Breast epithelium (tissue), 4 donors: ENCODE results near the gene GLRA2. TPM values are rescaled to one million over a fixed set of nuclear protein-coding genes. Genes with fewer than 3 reads are reported as not detected.
"Not testable (repeated sequence)": the region's sequence is repeated elsewhere in the genome, so short reads cannot be mapped to it uniquely, and the experiment has no call there.

Experiments used
- DNase-seq, 2 donors: peaks; one replicate each; pipeline ENCODE4 v3.0.0-alpha.2; 2019; ENCODE audit warnings: low spot score in 2 of 2
- H3K27ac ChIP-seq, 2 donors: fragments of 200-600 bp; sonication (generic) in 1 of 2; one replicate each; pipeline ENCODE4 v1.5.1; 2016 to 2019; ENCODE audit warnings: mild to moderate bottlenecking in 1 of 2
- H3K27me3 ChIP-seq, 2 donors: fragments of 200-600 bp; sonication (generic) in 1 of 2; one replicate each; pipeline versions ENCODE4 v1.5.1 to v1.6.0; 2017 to 2019; ENCODE audit warnings: control low read depth in 1 of 2, mild to moderate bottlenecking in 1 of 2
- H3K36me3 ChIP-seq: fragments of 200-600 bp; one replicate; pipeline ENCODE4 v1.5.1; 2019
- H3K4me1 ChIP-seq, 2 donors: fragments of 200-600 bp; sonication (generic); one replicate each; pipeline ENCODE4 v1.5.1; 2016 to 2019; ENCODE audit warnings: control low read depth in 1 of 2
- H3K4me3 ChIP-seq, 3 donors: fragments of 200-600 bp; sonication (generic); 1 replicate in 2 of 3; 2 replicates in 1 of 3; pipeline ENCODE4 v1.5.1; 2016 to 2019; ENCODE audit warnings: mild to moderate bottlenecking in 3 of 3, moderate library complexity in 2 of 3
- H3K9me3 ChIP-seq, 2 donors: fragments of 200-600 bp; sonication (generic) in 1 of 2; one replicate each; pipeline ENCODE4 v1.5.1; 2016 to 2019; ENCODE audit warnings: control low read depth in 1 of 2
- CTCF ChIP-seq, 3 donors: fragments of 450-650 bp; IDR thresholded peaks; one replicate each; pipeline ENCODE4 v1.5.1; 2016 to 2017; ENCODE audit warnings: antibody characterized with exemption in 3 of 3, mild to moderate bottlenecking in 3 of 3, moderate library complexity in 3 of 3
- POLR2A ChIP-seq: fragments of 450-650 bp; IDR thresholded peaks from one replicate; pipeline ENCODE4 v1.6.1; 2016; ENCODE audit warnings: antibody characterized with exemption, mild to moderate bottlenecking, moderate library complexity
- POLR2AphosphoS5 ChIP-seq, 3 donors: sonication (generic); formaldehyde crosslinking; IDR thresholded peaks; one replicate each; pipeline ENCODE4 v1.6.1; 2017; ENCODE audit warnings: antibody characterized with exemption in 3 of 3
- intact Hi-C: fragments of 100-400 bp; cut with DNase I; formaldehyde crosslinking; loops from one replicate; pipeline ENCODE4 v1.15.1; 2023; ENCODE audit warnings: low total_unique reads
- total RNA-seq, 3 donors: library from RNA; depleted of rRNA; stranded (reverse); fragments of >200 nt; gene quantifications; one replicate each; pipeline ENCODE4 v1.1.0, GENCODE V29; 2016

Gene GLRA2
- total RNA-seq, 3 donors from 2014 or later = not detected

- DNase-seq = no peak
- H3K4me1 ChIP-seq = no peaks in the 10 kb centered on the region
- no peak for TF ChIP-seq POLR2A
- no peak for TF ChIP-seq POLR2AphosphoS5 (IDR thresholded peaks at IDR 0.05)
- no peak for TF ChIP-seq CTCF (IDR thresholded peaks at IDR 0.05)
- H3K36me3 ChIP-seq = no peaks in the 10 kb centered on the region
- H3K27ac ChIP-seq = no peak overlapping the region
- no peak overlapping the region for H3K4me3 ChIP-seq
- intact Hi-C loops = no loop called here
- peaks cover 0 to 7% of the 10 kb centered on the region in 2 donors for H3K9me3 ChIP-seq
- peaks cover 0 to 2% of the 10 kb centered on the region in 2 donors for H3K27me3 ChIP-seq
Measured at GRCh38 chrX:14590693-14591424, 61.5 kb downstream of the GLRA2 start.

- Histone ChIP-seq H3K9me3 (peaks cover 0 to 6% of the 10 kb centered on the region in 2 donors), H3K4me3 (no peak overlapping the region), H3K4me1 (no peaks in the 10 kb centered on the region), H3K27me3 (peaks cover 0 to 6% of the 10 kb centered on the region in 2 donors), H3K27ac (no peak overlapping the region), H3K36me3 (no peaks in the 10 kb centered on the region)
- no peak for TF ChIP-seq POLR2A
- no peak for TF ChIP-seq CTCF (IDR thresholded peaks at IDR 0.05)
- TF ChIP-seq POLR2AphosphoS5 (IDR thresholded peaks at IDR 0.05) = no peak
- no peak for DNase-seq
- intact Hi-C loops = no loop called here
Measured at GRCh38 chrX:14591976-14592375, 62.6 kb downstream of the GLRA2 start.

GRCh38 chrX:14594521-14594920 lies 65.2 kb downstream of the GLRA2 start:
- peaks cover 0 to 11% of the 10 kb centered on the region in 2 donors for H3K27me3 ChIP-seq
- TF ChIP-seq POLR2A (no peak), POLR2AphosphoS5 (IDR thresholded peaks at IDR 0.05) (no peak), CTCF (IDR thresholded peaks at IDR 0.05) (no peak)
- no peak overlapping the region for H3K4me3 ChIP-seq
- intact Hi-C loops = no loop called here
- DNase-seq = no peak
- H3K36me3 ChIP-seq = no peaks in the 10 kb centered on the region
- H3K9me3 ChIP-seq = no peaks in the 10 kb centered on the region
- no peaks in the 10 kb centered on the region for H3K4me1 ChIP-seq
- no peak overlapping the region for H3K27ac ChIP-seq

- Histone ChIP-seq H3K4me1 (no peaks in the 10 kb centered on the region), H3K9me3 (no peaks in the 10 kb centered on the region), H3K36me3 (no peaks in the 10 kb centered on the region), H3K4me3 (no peak overlapping the region), H3K27me3 (peaks cover 0 to 17% of the 10 kb centered on the region in 2 donors), H3K27ac (no peak overlapping the region)
- TF ChIP-seq CTCF (IDR thresholded peaks at IDR 0.05) (no peak), POLR2AphosphoS5 (IDR thresholded peaks at IDR 0.05) (no peak), POLR2A (no peak)
- no peak for DNase-seq
- intact Hi-C loops = no loop called here
Measured at GRCh38 chrX:14598330-14598729, 69.0 kb downstream of the GLRA2 start.

- TF ChIP-seq POLR2AphosphoS5 (IDR thresholded peaks at IDR 0.05) (no peak), CTCF (IDR thresholded peaks at IDR 0.05) (no peak), POLR2A (no peak)
- Histone ChIP-seq H3K4me1 (no peaks in the 10 kb centered on the region), H3K36me3 (no peaks in the 10 kb centered on the region), H3K27ac (no peak overlapping the region), H3K4me3 (no peak overlapping the region), H3K27me3 (peaks cover 0 to 4% of the 10 kb centered on the region in 2 donors), H3K9me3 (peaks cover 0 to 3% of the 10 kb centered on the region in 2 donors)
- DNase-seq = no peak
- intact Hi-C loops = no loop called here
Measured at GRCh38 chrX:14607446-14607985, 78.2 kb downstream of the GLRA2 start.

- H3K9me3 ChIP-seq, H3K27ac ChIP-seq, H3K4me1 ChIP-seq, H3K4me3 ChIP-seq, H3K36me3 ChIP-seq, DNase-seq, intact Hi-C loops, H3K27me3 ChIP-seq: not testable (repeated sequence)
Measured at GRCh38 chrX:14612450-14612849, 83.1 kb downstream of the GLRA2 start.
